GM12801 (cell line): Measurements from ENCODE around the gene PSMB7.

Experiments
- CTCF ChIP-seq: IDR thresholded peaks from one replicate; pipeline ENCODE4 v1.5.1; 2011; ENCODE audit warnings: control low read depth; ENCODE audit not compliant: insufficient read length; ENCODE audit errors: extremely low read depth

PSMB7 gene

DNA sequence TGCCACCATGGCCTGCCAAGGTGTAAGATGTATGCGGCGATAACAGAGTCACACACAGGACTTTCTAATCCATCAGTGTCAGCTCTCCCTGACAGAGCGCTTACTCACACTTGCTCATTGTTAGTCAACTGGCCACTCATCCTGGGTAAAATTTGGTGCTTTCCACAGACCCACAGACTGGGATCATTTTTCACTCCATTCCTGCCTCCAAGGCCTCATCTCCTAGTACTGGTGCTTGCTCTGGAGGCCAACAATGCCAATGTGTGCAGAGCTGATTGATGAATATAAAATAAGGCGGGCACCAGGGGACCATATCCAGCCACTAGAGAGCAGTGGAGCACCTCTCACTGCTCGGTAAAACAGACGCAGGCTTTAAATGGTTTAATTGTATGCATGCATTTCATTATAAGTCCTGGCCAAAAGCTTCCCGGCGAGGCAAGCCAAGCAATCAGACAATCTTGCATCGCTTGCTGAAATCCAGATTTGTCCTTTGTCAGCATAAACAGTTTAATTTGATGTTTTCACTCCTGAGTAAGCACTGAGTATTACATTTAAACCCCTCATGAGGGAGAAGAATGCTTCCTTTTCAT is 22.3 kb downstream of the PSMB7 start:
- no peak for TF ChIP-seq CTCF

GRCh38 chr9:124392254-124392870 is 22.9 kb downstream of the PSMB7 start:
- no peak for TF ChIP-seq CTCF

GRCh38 chr9:124390794-124391658 is 24.2 kb downstream of the PSMB7 start:
- TF ChIP-seq CTCF = no peak

- TF ChIP-seq CTCF = no peak
Observed at GRCh38 chr9:124389146-124389939, 25.9 kb downstream of the PSMB7 start.

DNA sequence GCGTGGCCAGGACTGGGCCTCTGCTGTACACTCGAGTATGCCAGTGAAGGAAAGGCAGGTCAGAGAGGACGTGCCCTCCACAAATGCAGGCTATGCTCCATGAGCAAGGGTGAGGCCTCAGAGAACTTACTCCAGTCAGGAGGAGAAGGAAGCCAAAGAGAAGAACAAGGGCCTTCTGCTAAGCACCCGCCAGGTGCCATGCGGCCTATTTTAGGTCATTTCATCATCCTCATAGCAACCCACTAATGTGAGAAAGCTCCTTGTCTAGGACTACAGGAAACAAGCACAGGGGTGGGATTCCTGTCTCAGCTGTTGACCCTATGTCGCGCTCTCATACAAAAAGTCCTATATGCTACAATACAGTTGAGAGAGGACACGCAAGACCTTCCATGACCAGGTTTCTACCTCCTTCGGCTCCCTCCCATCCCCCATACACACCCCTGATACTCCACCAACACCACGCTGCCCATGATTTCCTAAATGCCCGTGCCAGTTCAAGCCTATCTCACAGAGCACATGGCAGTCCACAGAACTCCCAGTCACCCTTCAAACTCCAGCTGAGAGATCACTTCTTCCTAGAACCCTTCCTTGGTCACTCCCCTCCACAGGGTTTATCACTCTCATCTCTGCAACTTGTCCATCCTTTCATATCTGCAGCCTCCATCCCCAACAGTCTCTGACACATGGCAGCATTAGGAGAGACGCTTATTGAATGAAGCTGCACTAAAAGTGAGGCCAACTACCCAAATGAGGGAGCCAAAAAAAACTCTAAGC is 26.8 kb downstream of the PSMB7 start:
- TF ChIP-seq CTCF = no peak

DNA sequence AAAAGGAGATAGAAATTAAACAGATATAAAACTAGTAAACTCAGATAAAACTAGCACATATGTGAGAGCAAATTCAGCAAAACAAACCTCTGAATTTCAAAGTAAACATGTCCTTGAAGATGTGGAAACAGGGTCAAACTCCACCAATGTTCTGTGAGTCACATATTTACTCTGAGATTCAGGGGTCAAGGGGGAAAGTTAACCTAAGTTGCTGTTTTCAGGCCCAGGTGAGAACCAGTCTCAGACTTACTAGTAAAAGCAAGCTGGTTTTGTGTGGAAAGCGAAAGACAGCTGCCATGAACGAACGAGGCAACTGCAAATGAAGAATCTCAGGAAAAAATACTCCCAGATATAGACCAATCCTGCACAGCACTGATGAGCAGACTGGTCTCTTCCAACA is 29.0 kb downstream of the PSMB7 start:
- TF ChIP-seq CTCF = no peak
